Sigmoid colon (tissue), 4 donors: ENCODE data around the gene NTN1.

Source experiments
- EP300 ChIP-seq, 4 donors: sonication (generic); formaldehyde crosslinking; IDR thresholded peaks; one replicate each; pipeline ENCODE4 v1.6.1; 2017; ENCODE audit warnings: antibody characterized with exemption in 4 of 4
- POLR2AphosphoS5 ChIP-seq, 4 donors: sonication (generic); formaldehyde crosslinking; IDR thresholded peaks; one replicate each; pipeline ENCODE4 v1.6.1; 2017; ENCODE audit warnings: antibody characterized with exemption in 4 of 4
- TF ChIP-seq, protein P1 (sequence below), 4 experiments: fragments of 450-650 bp in 3 of 4; fragments of 200-600 bp in 1 of 4; IDR thresholded peaks; one replicate each; pipeline ENCODE4 v1.5.1; 2016 to 2019; ENCODE audit warnings: antibody characterized with exemption in 4 of 4, mild to moderate bottlenecking in 3 of 4, moderate library complexity in 2 of 4

DNA sequence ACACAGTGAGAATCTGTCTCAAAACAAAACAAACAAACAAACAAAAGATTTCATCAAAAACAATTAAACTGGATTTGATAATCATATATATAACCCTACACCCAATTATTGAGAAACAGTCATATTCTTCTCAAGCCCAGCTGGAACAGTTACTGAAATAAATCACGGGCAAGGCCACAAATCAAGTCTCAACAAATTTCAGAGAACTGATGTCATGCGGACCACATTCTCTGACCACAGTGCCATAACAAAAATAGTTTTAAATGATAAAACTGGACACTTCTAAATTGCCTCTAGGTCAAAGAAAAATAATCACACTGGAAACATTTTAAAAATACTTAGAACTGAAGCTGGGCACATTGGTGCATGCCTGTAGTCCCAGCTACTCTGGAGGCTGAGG is 39.9 kb upstream of the NTN1 start:
- TF ChIP-seq, protein P1, sequence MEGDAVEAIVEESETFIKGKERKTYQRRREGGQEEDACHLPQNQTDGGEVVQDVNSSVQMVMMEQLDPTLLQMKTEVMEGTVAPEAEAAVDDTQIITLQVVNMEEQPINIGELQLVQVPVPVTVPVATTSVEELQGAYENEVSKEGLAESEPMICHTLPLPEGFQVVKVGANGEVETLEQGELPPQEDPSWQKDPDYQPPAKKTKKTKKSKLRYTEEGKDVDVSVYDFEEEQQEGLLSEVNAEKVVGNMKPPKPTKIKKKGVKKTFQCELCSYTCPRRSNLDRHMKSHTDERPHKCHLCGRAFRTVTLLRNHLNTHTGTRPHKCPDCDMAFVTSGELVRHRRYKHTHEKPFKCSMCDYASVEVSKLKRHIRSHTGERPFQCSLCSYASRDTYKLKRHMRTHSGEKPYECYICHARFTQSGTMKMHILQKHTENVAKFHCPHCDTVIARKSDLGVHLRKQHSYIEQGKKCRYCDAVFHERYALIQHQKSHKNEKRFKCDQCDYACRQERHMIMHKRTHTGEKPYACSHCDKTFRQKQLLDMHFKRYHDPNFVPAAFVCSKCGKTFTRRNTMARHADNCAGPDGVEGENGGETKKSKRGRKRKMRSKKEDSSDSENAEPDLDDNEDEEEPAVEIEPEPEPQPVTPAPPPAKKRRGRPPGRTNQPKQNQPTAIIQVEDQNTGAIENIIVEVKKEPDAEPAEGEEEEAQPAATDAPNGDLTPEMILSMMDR (IDR thresholded peaks at IDR 0.05): no peak
- TF ChIP-seq POLR2AphosphoS5 (IDR thresholded peaks at IDR 0.05): no peak
- no peak for TF ChIP-seq EP300 (IDR thresholded peaks at IDR 0.05)
